Stimulated activated effector memory CD8-positive, alpha-beta T cell treated with anti-CD3 and anti-CD28 coated beads, Interleukin-12 subunit alpha, Interleukin-12 subunit beta, amount 100 ng/mL, for 72 hours (primary cell): ENCODE results near the gene EPC2.
A peak's percentile ranks its signal among the peaks of the same experiment; 100 is the strongest.

Experiments
- ATAC-seq: fragments of 150-1000 bp; cut with Tn5 transposase; 2 replicates; pipeline ENCODE4 v1.10.0; 2021
- DNase-seq, 2 donors: peaks; one replicate each; pipeline ENCODE4 v3.0.0; 2021 to 2022; ENCODE audit warnings: low spot score in 2 of 2
- H3K27ac Mint-ChIP-seq: one replicate; pipeline ENCODE4 v1.8.0; 2022; ENCODE audit warnings: mild to moderate bottlenecking, mixed read lengths
- H3K36me3 Mint-ChIP-seq: one replicate; pipeline ENCODE4 v1.8.0; 2022; ENCODE audit warnings: mild to moderate bottlenecking, mixed read lengths
- H3K4me1 Mint-ChIP-seq: one replicate; pipeline ENCODE4 v1.8.0; 2022; ENCODE audit warnings: mixed read lengths
- H3K4me3 Mint-ChIP-seq: one replicate; pipeline ENCODE4 v1.8.0; 2022; ENCODE audit warnings: mild to moderate bottlenecking, mixed read lengths
- H3K9me3 Mint-ChIP-seq: one replicate; pipeline ENCODE4 v1.8.0; 2022; ENCODE audit warnings: mixed read lengths

Gene EPC2

GRCh38 chr2:148721520-148721931, 77.0 kb downstream of the EPC2 start:
- no peak overlapping the region for H3K27ac Mint-ChIP-seq
- no peaks in the 10 kb centered on the region for H3K36me3 Mint-ChIP-seq
- H3K4me3 Mint-ChIP-seq = no peak overlapping the region
- peaks cover 92% of the 10 kb centered on the region for H3K4me1 Mint-ChIP-seq
- no peaks in the 10 kb centered on the region for H3K9me3 Mint-ChIP-seq
- ATAC-seq = no peak
- no peak for DNase-seq

GRCh38 chr2:148721991-148722777, 77.6 kb downstream of the EPC2 start:
- Mint-ChIP-seq H3K9me3 (no peaks in the 10 kb centered on the region), H3K36me3 (no peaks in the 10 kb centered on the region), H3K27ac (no peak overlapping the region), H3K4me3 (no peak overlapping the region), H3K4me1 (peaks cover 90% of the 10 kb centered on the region)
- DNase-seq (no peak), ATAC-seq (no peak)

GRCh38 chr2:148725564-148725963, 81.0 kb downstream of the EPC2 start:
- ATAC-seq (no peak), DNase-seq (no peak)
- no peak overlapping the region for H3K4me3 Mint-ChIP-seq
- H3K36me3 Mint-ChIP-seq = no peaks in the 10 kb centered on the region
- no peak overlapping the region for H3K27ac Mint-ChIP-seq
- peaks cover 64% of the 10 kb centered on the region for H3K4me1 Mint-ChIP-seq
- no peaks in the 10 kb centered on the region for H3K9me3 Mint-ChIP-seq

- no peak overlapping the region for H3K4me3 Mint-ChIP-seq
- no peaks in the 10 kb centered on the region for H3K9me3 Mint-ChIP-seq
- H3K27ac Mint-ChIP-seq = no peak overlapping the region
- DNase-seq (no peak), ATAC-seq (peak; percentile 77)
- no peaks in the 10 kb centered on the region for H3K36me3 Mint-ChIP-seq
- H3K4me1 Mint-ChIP-seq = peaks cover 64% of the 10 kb centered on the region
These were observed 81.7 kb downstream of the EPC2 start for GRCh38 chr2:148726228-148726627.

- Mint-ChIP-seq H3K27ac (no peak overlapping the region), H3K4me3 (no peak overlapping the region)
These were observed 85.5 kb downstream of the EPC2 start for GRCh38 chr2:148730085-148730484.

GRCh38 chr2:148737742-148738141, 93.2 kb downstream of the EPC2 start:
- Mint-ChIP-seq H3K9me3 (no peaks in the 10 kb centered on the region), H3K4me1 (peaks cover 27% of the 10 kb centered on the region), H3K4me3 (no peak overlapping the region), H3K27ac (no peak overlapping the region), H3K36me3 (no peaks in the 10 kb centered on the region)
- no peak for DNase-seq
- no peak for ATAC-seq

More at GRCh38 chr2:148730085-148730484, 85.5 kb downstream of the EPC2 start:
- DNase-seq = no peak
- Mint-ChIP-seq H3K4me1 (peaks cover 33% of the 10 kb centered on the region), H3K9me3 (no peaks in the 10 kb centered on the region), H3K36me3 (no peaks in the 10 kb centered on the region)
- ATAC-seq = no peak

GRCh38 chr2:148739454-148740105, 95.0 kb downstream of the EPC2 start:
- ATAC-seq (no peak), DNase-seq (no peak)
- Mint-ChIP-seq H3K27ac (peak overlapping the region; percentile 14), H3K4me1 (peaks cover 27% of the 10 kb centered on the region), H3K4me3 (no peak overlapping the region), H3K36me3 (no peaks in the 10 kb centered on the region), H3K9me3 (no peaks in the 10 kb centered on the region)

- Mint-ChIP-seq H3K27ac (no peak overlapping the region), H3K36me3 (peaks cover 6% of the 10 kb centered on the region), H3K4me3 (no peak overlapping the region), H3K9me3 (no peaks in the 10 kb centered on the region), H3K4me1 (peaks cover 37% of the 10 kb centered on the region)
- no peak for DNase-seq
- no peak for ATAC-seq
These were observed 97.8 kb downstream of the EPC2 start for GRCh38 chr2:148742373-148742772.

- no peak for DNase-seq
- no peak overlapping the region for H3K4me3 Mint-ChIP-seq
- peaks cover 27% of the 10 kb centered on the region for H3K4me1 Mint-ChIP-seq
- no peaks in the 10 kb centered on the region for H3K9me3 Mint-ChIP-seq
- ATAC-seq = peak; percentile 62
- H3K36me3 Mint-ChIP-seq = peaks cover 8% of the 10 kb centered on the region
- H3K27ac Mint-ChIP-seq = no peak overlapping the region
These were observed 100.8 kb downstream of the EPC2 start for GRCh38 chr2:148745151-148745851.

- no peak for ATAC-seq
- no peak overlapping the region for H3K27ac Mint-ChIP-seq
- no peaks in the 10 kb centered on the region for H3K9me3 Mint-ChIP-seq
- H3K4me1 Mint-ChIP-seq = peaks cover 22% of the 10 kb centered on the region
- H3K36me3 Mint-ChIP-seq = peaks cover 8% of the 10 kb centered on the region
- no peak for DNase-seq
- H3K4me3 Mint-ChIP-seq = no peak overlapping the region
These were observed 102.4 kb downstream of the EPC2 start for GRCh38 chr2:148746973-148747372.

GRCh38 chr2:148751907-148752306, 107.4 kb downstream of the EPC2 start:
- H3K4me3 Mint-ChIP-seq = no peak overlapping the region
- H3K27ac Mint-ChIP-seq = no peak overlapping the region
- H3K4me1 Mint-ChIP-seq = peaks cover 25% of the 10 kb centered on the region
- no peaks in the 10 kb centered on the region for H3K9me3 Mint-ChIP-seq
- DNase-seq (no peak), ATAC-seq (no peak)
- peaks cover 24% of the 10 kb centered on the region for H3K36me3 Mint-ChIP-seq

GRCh38 chr2:148752977-148753376, 108.4 kb downstream of the EPC2 start:
- H3K27ac Mint-ChIP-seq = no peak overlapping the region
- ATAC-seq (no peak), DNase-seq (no peak)
- H3K36me3 Mint-ChIP-seq = peaks cover 19% of the 10 kb centered on the region
- H3K4me3 Mint-ChIP-seq = no peak overlapping the region
- H3K4me1 Mint-ChIP-seq = peaks cover 16% of the 10 kb centered on the region
- H3K9me3 Mint-ChIP-seq = no peaks in the 10 kb centered on the region

- H3K9me3 Mint-ChIP-seq = no peaks in the 10 kb centered on the region
- no peak overlapping the region for H3K27ac Mint-ChIP-seq
- no peak overlapping the region for H3K4me3 Mint-ChIP-seq
- H3K36me3 Mint-ChIP-seq = peaks cover 23% of the 10 kb centered on the region
- DNase-seq (no peak), ATAC-seq (no peak)
- peaks cover 15% of the 10 kb centered on the region for H3K4me1 Mint-ChIP-seq
These were observed 110.3 kb downstream of the EPC2 start for GRCh38 chr2:148754864-148755263.

- Mint-ChIP-seq H3K27ac (no peak overlapping the region), H3K4me3 (no peak overlapping the region)
- DNase-seq = no peak
These were observed 111.9 kb downstream of the EPC2 start for GRCh38 chr2:148756292-148756975.

GRCh38 chr2:148764815-148765214, 120.3 kb downstream of the EPC2 start:
- H3K4me1 Mint-ChIP-seq = peaks cover 5% of the 10 kb centered on the region
- no peak for DNase-seq
- no peak for ATAC-seq
- no peaks in the 10 kb centered on the region for H3K9me3 Mint-ChIP-seq
- no peak overlapping the region for H3K27ac Mint-ChIP-seq
- peaks cover 65% of the 10 kb centered on the region for H3K36me3 Mint-ChIP-seq
- no peak overlapping the region for H3K4me3 Mint-ChIP-seq

More at GRCh38 chr2:148756292-148756975, 111.9 kb downstream of the EPC2 start:
- Mint-ChIP-seq H3K36me3 (peaks cover 29% of the 10 kb centered on the region), H3K4me1 (peaks cover 19% of the 10 kb centered on the region), H3K9me3 (no peaks in the 10 kb centered on the region)
- peak; percentile 90 for ATAC-seq
